ENCODE results near the gene PGLYRP3.

DNA sequence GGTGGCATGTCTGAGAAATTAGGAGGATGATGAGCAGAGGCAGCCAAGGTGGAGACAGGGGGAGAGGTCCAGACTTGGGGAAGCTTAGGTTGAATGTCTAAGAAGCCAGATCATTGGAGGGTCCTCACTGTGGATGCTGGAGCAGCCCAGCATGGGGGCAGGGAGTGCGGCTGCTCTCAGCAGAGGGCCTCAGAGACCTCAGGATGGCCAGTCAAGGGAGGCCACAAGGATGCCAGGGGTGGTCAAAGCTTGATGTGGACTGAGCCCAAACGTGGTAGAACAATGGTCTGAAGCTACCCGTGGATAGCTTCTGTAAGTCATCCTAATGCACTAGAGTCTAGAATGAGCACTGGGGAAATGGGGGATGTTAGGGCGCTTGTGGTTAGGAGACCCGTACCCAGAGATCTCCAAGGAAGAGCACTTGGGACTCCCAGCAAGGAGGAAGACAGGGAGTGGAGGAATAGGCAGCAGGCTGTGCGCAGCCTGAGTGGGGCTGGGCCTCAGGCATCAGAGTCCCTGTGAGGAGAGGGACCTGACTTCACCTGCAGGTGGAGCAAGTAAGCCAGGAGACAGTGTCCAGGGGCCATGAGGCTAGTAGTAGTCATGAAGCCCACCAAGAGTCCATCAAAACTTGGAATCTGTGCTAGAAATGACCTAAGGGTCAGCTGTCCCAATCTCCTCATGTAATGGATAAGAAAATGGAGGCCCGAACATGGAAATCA lies 40.6 kb upstream of the PGLYRP3 start:
- TF ChIP-seq POLR2A (IDR thresholded peaks at IDR 0.05) (no peak), POLR2AphosphoS5 (IDR thresholded peaks at IDR 0.05) (no peak)
- TF ChIP-seq, protein P1, sequence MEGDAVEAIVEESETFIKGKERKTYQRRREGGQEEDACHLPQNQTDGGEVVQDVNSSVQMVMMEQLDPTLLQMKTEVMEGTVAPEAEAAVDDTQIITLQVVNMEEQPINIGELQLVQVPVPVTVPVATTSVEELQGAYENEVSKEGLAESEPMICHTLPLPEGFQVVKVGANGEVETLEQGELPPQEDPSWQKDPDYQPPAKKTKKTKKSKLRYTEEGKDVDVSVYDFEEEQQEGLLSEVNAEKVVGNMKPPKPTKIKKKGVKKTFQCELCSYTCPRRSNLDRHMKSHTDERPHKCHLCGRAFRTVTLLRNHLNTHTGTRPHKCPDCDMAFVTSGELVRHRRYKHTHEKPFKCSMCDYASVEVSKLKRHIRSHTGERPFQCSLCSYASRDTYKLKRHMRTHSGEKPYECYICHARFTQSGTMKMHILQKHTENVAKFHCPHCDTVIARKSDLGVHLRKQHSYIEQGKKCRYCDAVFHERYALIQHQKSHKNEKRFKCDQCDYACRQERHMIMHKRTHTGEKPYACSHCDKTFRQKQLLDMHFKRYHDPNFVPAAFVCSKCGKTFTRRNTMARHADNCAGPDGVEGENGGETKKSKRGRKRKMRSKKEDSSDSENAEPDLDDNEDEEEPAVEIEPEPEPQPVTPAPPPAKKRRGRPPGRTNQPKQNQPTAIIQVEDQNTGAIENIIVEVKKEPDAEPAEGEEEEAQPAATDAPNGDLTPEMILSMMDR (IDR thresholded peaks at IDR 0.05) = peak in 1 of 4 experiments; percentile 30

Measured in prostate gland (tissue), 2 donors.